GM12891 (cell line): ENCODE data around the gene ZAP70.

ENCODE experiments used
- DNase-seq: peaks from one replicate; pipeline ENCODE4 v3.0.0; 2011; ENCODE audit warnings: low spot score; ENCODE audit not compliant: insufficient read length
- FAIRE-seq: peaks from 2 replicates; lab custom pipeline; 2011; peaks lifted over from hg19 to GRCh38; lab: Jason Lieb, UNC
- PAX5 ChIP-seq: IDR thresholded peaks from 2 replicates; pipeline ENCODE4 v1.6.1; 2011; ENCODE audit warnings: low read length, moderate library complexity, mild to moderate bottlenecking; ENCODE audit not compliant: insufficient read depth, severe bottlenecking
- POLR2A ChIP-seq: IDR thresholded peaks from 2 replicates; pipeline ENCODE4 v1.6.1; 2011; ENCODE audit warnings: low read depth, low read length, control low read depth
- POLR2AphosphoS5 ChIP-seq: IDR thresholded peaks from 2 replicates; pipeline ENCODE4 v1.6.1; 2011; ENCODE audit warnings: low read depth, low read length, control low read depth
- POU2F2 ChIP-seq: IDR thresholded peaks from 2 replicates; pipeline ENCODE4 v1.6.1; 2011; ENCODE audit warnings: low read depth, mild to moderate bottlenecking, control low read depth, low read length, moderate library complexity
- SPI1 ChIP-seq: IDR thresholded peaks from 2 replicates; pipeline ENCODE4 v1.6.1; 2011; ENCODE audit warnings: low read depth, low read length, control low read depth
- TAF1 ChIP-seq: IDR thresholded peaks from 2 replicates; pipeline ENCODE4 v1.6.1; 2011; ENCODE audit warnings: low read depth, low read length, control low read depth

ZAP70 gene

DNA sequence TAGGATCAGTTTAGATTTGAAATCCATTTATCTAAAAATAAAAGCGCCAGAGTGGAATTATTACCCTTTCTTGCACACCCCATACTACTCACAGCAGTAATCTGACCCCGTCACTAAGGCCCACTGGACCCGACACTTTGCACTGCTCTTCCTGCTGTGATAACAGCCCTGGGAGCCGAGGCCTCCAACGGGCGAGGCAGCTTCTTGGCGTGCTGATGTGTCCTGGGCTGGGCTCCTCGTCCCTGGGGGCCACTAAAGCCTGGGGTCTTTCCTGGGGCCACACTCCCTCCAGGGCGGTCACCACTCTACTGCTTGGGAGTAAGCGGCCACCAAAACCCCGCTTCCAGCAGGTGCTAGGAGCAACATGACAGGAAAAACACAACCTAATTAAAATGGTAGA lies 61.7 kb downstream of the ZAP70 start:
- DNase-seq (no peak), FAIRE-seq (no peak)
- no peak for TF ChIP-seq PAX5
- no peak for TF ChIP-seq POLR2A
- no peak for TF ChIP-seq POU2F2
- TF ChIP-seq TAF1, result no peak
- no peak for TF ChIP-seq POLR2AphosphoS5
- no peak for TF ChIP-seq SPI1

GRCh38 chr2:97779141-97779540 lies 65.8 kb downstream of the ZAP70 start:
- FAIRE-seq (no peak), DNase-seq (no peak)
- TF ChIP-seq POU2F2 (no peak), POLR2AphosphoS5 (no peak), TAF1 (no peak), SPI1 (no peak), PAX5 (no peak), POLR2A (no peak)

DNA sequence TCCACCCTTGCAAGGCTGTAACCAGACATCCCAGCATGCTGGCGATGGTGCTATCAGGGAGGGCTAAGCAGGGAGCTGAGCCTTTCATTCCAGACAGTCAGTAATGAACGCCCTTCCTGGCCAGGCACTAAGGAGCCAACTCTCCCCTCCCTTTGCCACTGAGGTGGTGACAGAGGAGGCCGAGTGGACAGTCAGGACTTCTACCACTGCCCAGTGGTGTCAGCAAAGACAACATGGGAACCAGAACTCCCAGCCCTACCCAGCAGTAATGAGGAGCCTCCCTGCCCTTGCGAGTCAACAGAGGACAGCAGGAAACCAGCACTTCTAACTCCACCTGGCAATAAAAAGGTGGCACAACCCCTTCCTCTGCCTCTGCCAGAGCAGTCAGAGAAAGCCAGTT lies 68.6 kb downstream of the ZAP70 start:
- FAIRE-seq (no peak), DNase-seq (no peak)
- no peak for TF ChIP-seq POLR2A
- no peak for TF ChIP-seq SPI1
- TF ChIP-seq POLR2AphosphoS5, result no peak
- no peak for TF ChIP-seq TAF1
- no peak for TF ChIP-seq POU2F2
- TF ChIP-seq PAX5, result no peak

- no peak for FAIRE-seq
- no peak for DNase-seq
- TF ChIP-seq PAX5 (no peak), SPI1 (no peak), POLR2AphosphoS5 (no peak), TAF1 (no peak), POU2F2 (no peak), POLR2A (no peak)
Observed at GRCh38 chr2:97784953-97785352, 71.6 kb downstream of the ZAP70 start.

DNA sequence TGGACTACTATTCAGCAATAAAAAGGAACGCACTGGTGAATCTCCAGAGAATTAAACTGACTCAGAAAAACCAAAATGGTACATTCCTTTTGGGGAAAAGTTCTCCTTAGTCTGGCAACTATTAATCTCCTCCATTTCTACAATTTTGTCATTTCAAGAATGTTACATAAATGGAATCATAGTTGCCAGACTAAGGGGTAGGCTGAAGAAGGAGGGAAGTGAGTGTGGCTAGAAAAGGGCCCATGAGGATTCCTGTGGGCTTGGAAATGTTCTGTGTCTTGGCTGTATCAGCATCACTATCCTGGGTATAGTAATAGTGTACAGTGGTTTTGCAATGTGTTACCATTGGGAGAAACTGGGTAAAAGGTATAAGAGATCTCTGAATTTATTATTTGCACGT lies 72.4 kb downstream of the ZAP70 start:
- no peak for FAIRE-seq

GRCh38 chr2:97788986-97789644 lies 75.7 kb downstream of the ZAP70 start:
- TF ChIP-seq SPI1, result no peak
- TF ChIP-seq POU2F2, result no peak
- TF ChIP-seq POLR2AphosphoS5, result no peak
- TF ChIP-seq POLR2A, result no peak
- TF ChIP-seq PAX5, result no peak
- TF ChIP-seq TAF1, result no peak
- DNase-seq (no peak), FAIRE-seq (no peak)

More for the DNA sequence above, 72.4 kb downstream of the ZAP70 start:
- no peak for DNase-seq
- no peak for TF ChIP-seq TAF1
- TF ChIP-seq PAX5, result no peak
- no peak for TF ChIP-seq POU2F2
- no peak for TF ChIP-seq POLR2A
- TF ChIP-seq SPI1, result no peak
- no peak for TF ChIP-seq POLR2AphosphoS5
